Osteocyte (in vitro differentiated cells): ENCODE measurements around the gene CIRBP. TPM values are rescaled to one million over a fixed set of nuclear protein-coding genes. Genes with fewer than 3 reads are reported as not detected.
A peak's percentile ranks its signal among the peaks of the same experiment; 100 is the strongest.

Source experiments
- DNase-seq: peaks from one replicate; pipeline ENCODE4 v3.0.0; 2021; ENCODE audit warnings: mixed read lengths; ENCODE audit not compliant: unreplicated experiment; ENCODE audit errors: extremely low spot score
- H3K27ac Mint-ChIP-seq: one replicate; pipeline ENCODE4 v1.8.0; 2021; ENCODE audit warnings: mild to moderate bottlenecking, mixed read lengths; ENCODE audit not compliant: unreplicated experiment
- H3K27me3 Mint-ChIP-seq: one replicate; pipeline ENCODE4 v1.8.0; 2021; ENCODE audit warnings: mixed read lengths; ENCODE audit not compliant: unreplicated experiment
- H3K36me3 Mint-ChIP-seq: one replicate; pipeline ENCODE4 v1.8.0; 2021; ENCODE audit warnings: mixed read lengths; ENCODE audit not compliant: unreplicated experiment
- H3K4me1 Mint-ChIP-seq: one replicate; pipeline ENCODE4 v1.8.0; 2021; ENCODE audit warnings: mixed read lengths; ENCODE audit not compliant: unreplicated experiment
- H3K4me3 Mint-ChIP-seq: one replicate; pipeline ENCODE4 v1.8.0; 2021; ENCODE audit warnings: mild to moderate bottlenecking, moderate library complexity, mixed read lengths; ENCODE audit not compliant: unreplicated experiment
- H3K9me3 Mint-ChIP-seq: one replicate; pipeline ENCODE4 v1.8.0; 2021; ENCODE audit warnings: mixed read lengths; ENCODE audit not compliant: unreplicated experiment
- total RNA-seq: library from RNA; stranded (reverse); gene quantifications from 2 replicates; pipeline ENCODE4 v1.2.1, GENCODE V29; 2021
- TF ChIP-seq, protein P1 (sequence below): fragments of 200-600 bp; sonication (generic); IDR thresholded peaks from 2 replicates; pipeline ENCODE4 v1.5.0; 2021; ENCODE audit warnings: antibody characterized with exemption, mild to moderate bottlenecking, moderate library complexity

The CIRBP gene
- total RNA-seq, 1 donor from 2014 or later = 408 TPM

DNA sequence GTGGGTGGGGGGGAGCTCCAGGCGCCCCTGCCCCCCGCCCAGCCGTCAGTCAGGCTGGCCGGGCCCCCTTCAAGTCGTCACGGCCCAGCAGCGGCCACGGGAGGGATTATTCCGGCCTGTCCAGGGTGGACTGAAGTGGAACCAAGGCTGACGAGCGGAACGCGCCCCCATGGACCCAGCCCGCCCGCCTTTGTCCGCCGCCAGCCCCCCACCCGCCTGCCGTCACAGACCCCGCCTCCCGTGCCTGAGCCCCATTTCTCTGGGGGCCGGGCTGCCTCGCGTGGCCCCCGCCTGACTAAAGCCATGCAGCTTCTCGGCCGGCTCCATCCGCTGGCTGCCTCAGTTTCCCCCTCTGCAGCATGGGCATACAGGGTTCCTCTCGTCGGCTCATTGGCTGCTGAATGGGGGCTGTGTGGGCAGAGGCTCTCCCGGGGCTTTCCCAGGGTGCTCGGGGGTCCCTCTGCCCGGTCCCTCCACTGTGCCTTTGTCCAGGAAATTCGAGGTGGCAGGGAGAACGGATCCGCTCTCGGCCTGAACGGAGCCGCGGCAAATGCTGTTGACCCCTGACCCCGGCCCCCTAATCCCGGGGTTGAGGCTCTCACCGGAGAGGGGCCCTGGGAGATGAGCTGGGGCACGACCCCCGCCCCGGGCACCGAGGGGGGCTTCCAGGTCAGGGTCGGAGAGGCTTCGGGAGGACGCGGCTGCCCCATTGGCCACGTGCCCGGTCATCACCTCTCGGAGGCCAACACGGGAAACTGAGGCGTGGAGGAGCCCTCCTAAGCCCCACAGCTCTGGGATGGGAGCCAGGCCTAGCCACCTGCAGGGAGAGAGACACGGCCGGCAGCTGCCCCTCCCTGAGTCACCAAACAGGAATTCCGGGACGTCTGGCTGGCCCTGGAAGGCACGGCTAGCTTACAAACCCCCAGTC, 43.9 kb downstream of the CIRBP start:
- TF ChIP-seq, protein P1, sequence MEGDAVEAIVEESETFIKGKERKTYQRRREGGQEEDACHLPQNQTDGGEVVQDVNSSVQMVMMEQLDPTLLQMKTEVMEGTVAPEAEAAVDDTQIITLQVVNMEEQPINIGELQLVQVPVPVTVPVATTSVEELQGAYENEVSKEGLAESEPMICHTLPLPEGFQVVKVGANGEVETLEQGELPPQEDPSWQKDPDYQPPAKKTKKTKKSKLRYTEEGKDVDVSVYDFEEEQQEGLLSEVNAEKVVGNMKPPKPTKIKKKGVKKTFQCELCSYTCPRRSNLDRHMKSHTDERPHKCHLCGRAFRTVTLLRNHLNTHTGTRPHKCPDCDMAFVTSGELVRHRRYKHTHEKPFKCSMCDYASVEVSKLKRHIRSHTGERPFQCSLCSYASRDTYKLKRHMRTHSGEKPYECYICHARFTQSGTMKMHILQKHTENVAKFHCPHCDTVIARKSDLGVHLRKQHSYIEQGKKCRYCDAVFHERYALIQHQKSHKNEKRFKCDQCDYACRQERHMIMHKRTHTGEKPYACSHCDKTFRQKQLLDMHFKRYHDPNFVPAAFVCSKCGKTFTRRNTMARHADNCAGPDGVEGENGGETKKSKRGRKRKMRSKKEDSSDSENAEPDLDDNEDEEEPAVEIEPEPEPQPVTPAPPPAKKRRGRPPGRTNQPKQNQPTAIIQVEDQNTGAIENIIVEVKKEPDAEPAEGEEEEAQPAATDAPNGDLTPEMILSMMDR = no peak
- Mint-ChIP-seq H3K27me3 (peaks cover 8% of the 10 kb centered on the region), H3K9me3 (no peaks in the 10 kb centered on the region), H3K27ac (no peak overlapping the region), H3K36me3 (no peaks in the 10 kb centered on the region), H3K4me1 (peaks cover 7% of the 10 kb centered on the region), H3K4me3 (no peak overlapping the region)
- no peak for DNase-seq

DNA sequence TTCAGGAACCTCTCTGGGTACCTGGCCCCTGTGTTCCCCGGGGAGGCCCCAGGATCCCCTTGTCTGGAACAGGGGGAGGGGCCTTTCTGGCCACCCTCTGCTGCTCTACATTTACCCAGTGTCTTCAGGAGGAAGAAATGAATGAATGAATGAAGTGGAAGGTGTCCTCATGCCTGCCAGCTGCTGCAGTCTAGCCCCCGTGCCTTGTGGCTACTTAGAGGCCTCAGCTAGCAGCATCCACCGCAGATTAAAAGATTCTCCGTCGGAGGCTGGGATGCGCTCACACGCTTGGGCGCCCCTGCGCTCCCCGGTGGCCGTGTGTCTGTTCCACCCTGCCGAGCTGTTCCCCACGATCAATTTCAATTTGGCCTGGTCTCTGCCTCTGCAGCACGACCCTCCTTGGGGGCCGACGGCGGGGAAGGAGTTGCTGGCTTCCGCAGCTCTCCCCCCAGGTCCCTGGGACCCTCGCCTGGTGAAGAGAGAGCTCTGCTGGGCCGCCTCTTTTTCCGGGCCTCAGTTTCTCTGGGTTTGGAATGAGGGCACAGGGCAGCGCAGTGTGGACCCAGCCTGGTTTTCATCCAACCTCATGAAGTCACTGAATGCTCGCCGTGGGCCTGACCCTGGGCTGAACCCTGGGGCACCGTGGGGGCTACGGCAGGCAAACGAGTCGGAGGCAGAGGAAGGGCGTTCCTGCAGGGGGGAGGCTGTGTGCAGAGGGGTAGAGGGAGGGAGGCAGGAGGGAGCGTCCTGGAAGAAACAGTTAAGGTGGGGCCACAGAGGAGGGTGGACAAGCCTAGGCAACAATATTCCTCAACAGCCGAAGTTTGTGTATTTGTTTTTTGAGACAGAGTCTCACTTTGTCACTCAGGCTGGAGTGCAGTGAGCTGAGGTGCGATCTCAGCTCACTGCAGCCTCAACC, 44.8 kb downstream of the CIRBP start:
- Mint-ChIP-seq H3K27ac (no peak overlapping the region), H3K4me3 (no peak overlapping the region), H3K9me3 (no peaks in the 10 kb centered on the region), H3K27me3 (peaks cover 10% of the 10 kb centered on the region), H3K4me1 (peaks cover 7% of the 10 kb centered on the region), H3K36me3 (no peaks in the 10 kb centered on the region)
- no peak for DNase-seq
- TF ChIP-seq, protein P1 = no peak

DNA sequence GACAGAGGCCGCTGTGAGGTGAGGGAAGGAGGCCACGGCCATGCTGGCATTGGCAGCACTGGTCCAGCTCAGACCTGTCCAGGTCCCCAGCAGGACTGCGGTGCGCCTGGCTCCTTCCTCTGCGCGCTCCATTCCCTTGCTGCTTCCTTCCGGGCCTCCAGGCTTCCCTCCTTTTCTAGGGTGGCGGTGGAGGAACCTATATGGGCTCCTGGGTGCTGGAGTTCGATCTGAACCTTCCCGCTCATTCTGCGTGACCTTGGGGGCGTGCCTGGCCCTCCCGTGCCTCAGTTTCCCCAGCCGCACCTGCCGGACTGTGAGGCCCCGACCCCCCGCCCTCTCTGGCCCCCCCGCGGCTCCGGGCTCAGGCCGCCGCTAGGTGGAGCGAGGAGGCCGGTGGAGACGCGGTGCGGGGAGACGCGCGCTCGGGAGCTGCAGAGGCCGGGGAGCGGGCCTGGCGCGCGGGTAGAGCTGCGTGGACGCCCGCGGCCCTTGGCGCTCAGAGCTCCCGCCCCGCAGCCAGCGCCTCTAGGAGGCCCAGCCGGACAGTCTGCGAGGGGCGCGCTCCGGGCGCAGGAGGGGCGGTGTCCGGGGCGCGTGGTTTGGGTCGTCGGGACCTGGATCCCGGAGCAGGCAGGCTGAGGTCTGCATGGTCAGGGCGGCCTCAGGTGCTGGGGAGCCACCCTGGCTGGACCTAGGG, 46.5 kb downstream of the CIRBP start:
- Mint-ChIP-seq H3K4me1 (peaks cover 7% of the 10 kb centered on the region), H3K4me3 (no peak overlapping the region), H3K27ac (no peak overlapping the region), H3K36me3 (no peaks in the 10 kb centered on the region), H3K27me3 (peaks cover 10% of the 10 kb centered on the region), H3K9me3 (no peaks in the 10 kb centered on the region)
- TF ChIP-seq, protein P1 = peak; percentile 74
- no peak for DNase-seq

DNA sequence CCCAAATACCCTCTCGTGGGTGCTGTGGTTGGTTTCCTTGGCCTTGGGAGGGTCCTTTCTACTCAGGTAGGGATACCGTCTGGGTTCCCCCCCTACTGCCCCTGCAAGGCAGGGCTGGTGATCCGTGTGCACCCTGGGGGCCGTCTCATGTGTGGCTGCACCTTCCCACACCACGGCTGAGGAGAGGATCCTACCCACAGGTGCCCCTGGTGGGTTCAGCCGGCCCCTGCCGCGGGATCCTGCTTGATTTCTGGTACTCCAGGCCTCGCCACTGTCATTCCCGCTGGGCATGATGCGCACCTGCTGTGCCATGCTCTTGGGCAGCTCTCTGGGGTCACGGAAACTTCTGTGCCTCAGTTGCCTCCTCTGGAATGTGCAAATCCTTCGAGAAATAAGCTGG, 47.3 kb downstream of the CIRBP start:
- peaks cover 7% of the 10 kb centered on the region for H3K4me1 Mint-ChIP-seq
- no peak overlapping the region for H3K4me3 Mint-ChIP-seq
- no peak overlapping the region for H3K27ac Mint-ChIP-seq
- H3K36me3 Mint-ChIP-seq = no peaks in the 10 kb centered on the region
- H3K9me3 Mint-ChIP-seq = no peaks in the 10 kb centered on the region
- TF ChIP-seq, protein P1 = no peak
- no peak for DNase-seq
- peaks cover 10% of the 10 kb centered on the region for H3K27me3 Mint-ChIP-seq
